ENCODE results near the gene FAM83C. TPM values are rescaled to one million over a fixed set of nuclear protein-coding genes. Genes with fewer than 3 reads are reported as not detected.

The FAM83C gene
- total RNA-seq, result not detected in 2 replicates

GRCh38 chr20:35291654-35292503 lies at the start of gene FAM83C:
Gene FAM83C (minus strand): TSS chr20:35292425. CDS start chr20:35292304, 121 bp downstream.

GRCh38 chr20:35284267-35284991 lies 7.8 kb downstream of the FAM83C start, which contains the start of gene EIF6:
Gene EIF6 (minus strand): TSS chr20:35284772. CDS start chr20:35284487, 285 bp downstream.

GRCh38 chr20:35277531-35278395 lies 14.5 kb downstream of the FAM83C start, which contains the start of gene MMP24OS:
Gene MMP24OS (minus strand): TSS chr20:35278122. CDS start chr20:35277929, 193 bp downstream.

Other genes starting within 250 kb of the FAM83C start
- gene TRPC4AP, start 199.6 kb downstream of the FAM83C start, total RNA-seq, result 81.1 and 81.9 TPM in 2 replicates
- 31.6 and 32.9 TPM in 2 replicates for gene EDEM2, start 145.1 kb downstream of the FAM83C start, total RNA-seq
- 16.8 and 39.7 TPM in 2 replicates for gene PROCR, start 120.4 kb downstream of the FAM83C start, total RNA-seq
- gene MMP24, start 65.7 kb downstream of the FAM83C start, total RNA-seq, result 0.05 and 0.06 TPM in 2 replicates
- gene MMP24OS, start 14.3 kb downstream of the FAM83C start, total RNA-seq, result 26.0 and 28.8 TPM in 2 replicates
- gene EIF6, start 7.7 kb downstream of the FAM83C start, total RNA-seq, result 71.7 and 78.9 TPM in 2 replicates
- 21.9 and 27.9 TPM in 2 replicates for gene UQCC1, start 119.5 kb upstream of the FAM83C start, total RNA-seq
- 43.9 and 50.2 TPM in 2 replicates for gene GDF5, start 145.8 kb upstream of the FAM83C start, total RNA-seq
- 20.3 and 30.8 TPM in 2 replicates for gene CEP250, start 163.2 kb upstream of the FAM83C start, total RNA-seq
- gene C20orf173, start 237.2 kb upstream of the FAM83C start, total RNA-seq, result not detected in 2 replicates
- 230 and 244 TPM in 2 replicates for gene ERGIC3, start 249.7 kb upstream of the FAM83C start, total RNA-seq

Data from cardiac ventricle fibroblast (primary cell).